K562 (cell line): Measurements from ENCODE around the gene GIT2. TPM values are rescaled to one million over a fixed set of nuclear protein-coding genes. Genes with fewer than 3 reads are reported as not detected.

Experiments used
- ATAC-seq: fragments of 200-7000 bp; cut with Tn5 transposase; 3 replicates; pipeline ENCODE4 v1.9.1; 2020; ENCODE audit warnings: moderate library complexity
- BruUV-seq: library from RNA; stranded (reverse); fragments of 400-500 nt; replicated peaks from 2 replicates; lab custom pipeline; 2021; lab: Mats Ljungman, UMichigan
- CTCF ChIA-PET: fragments of 300-600 bp; formaldehyde crosslinking; extraction: SDS; loops from one replicate; lab custom pipeline; 2021; ENCODE audit warnings: low intra/inter-chr PET ratio; lab: Yijun Ruan, JAX
- POLR2A ChIA-PET: fragments of 300-600, 350-650 bp; sonication (Branson Sonifier 250); formaldehyde crosslinking; extraction: SDS; loops from one replicate; lab custom pipeline; 2021; ENCODE audit warnings: antibody characterized with exemption, inconsistent platforms; lab: Yijun Ruan, JAX
- DNase-seq, 4 experiments: peaks; one replicate each; pipeline versions ENCODE4 v3.0.0 to v3.0.0-alpha.2; 2011 to 2018; ENCODE audit warnings: low spot score in 3 of 4, mixed read lengths in 3 of 4; ENCODE audit errors: extremely low read depth in 1 of 4
- FAIRE-seq: peaks from 2 replicates; lab custom pipeline; 2011; peaks lifted over from hg19 to GRCh38; lab: Jason Lieb, UNC
- H2AFZ ChIP-seq: 2 replicates; pipeline ENCODE4 v1.6.0; 2011; ENCODE audit warnings: low read depth, low read length, control low read depth, inconsistent platforms
- H3K27ac ChIP-seq: fragments of 200-600 bp; 3 replicates; pipeline ENCODE4 v1.8.0; 2011; ENCODE audit warnings: low read depth, mild to moderate bottlenecking, control low read depth, inconsistent platforms, low read length, moderate library complexity, mixed read lengths; ENCODE audit errors: extremely low read depth
- H3K27me3 ChIP-seq, 2 experiments: fragments of 300-600 bp in 1 of 2; 2 replicates in 1 of 2; 3 replicates in 1 of 2; pipeline versions ENCODE4 v1.6.0 to v1.8.0; 2011; ENCODE audit warnings: inconsistent platforms in 2 of 2, low read length in 2 of 2, mild to moderate bottlenecking in 1 of 2, mixed read lengths in 1 of 2, moderate library complexity in 1 of 2; ENCODE audit not compliant: control insufficient read depth in 2 of 2, insufficient read depth in 2 of 2
- H3K36me3 ChIP-seq: fragments of 300-600 bp; 3 replicates; pipeline ENCODE4 v1.8.0; 2011; ENCODE audit warnings: mild to moderate bottlenecking, low read length, inconsistent platforms; ENCODE audit not compliant: control insufficient read depth, insufficient read depth
- H3K4me1 ChIP-seq, 2 experiments: fragments of 200-600 bp in 1 of 2; replicated peaks in 1 of 2; 2 replicates in 1 of 2; 3 replicates in 1 of 2; pipeline versions ENCODE4 v1.5.1 to v1.8.0; 2011; ENCODE audit warnings: inconsistent platforms in 2 of 2, low read length in 2 of 2, mild to moderate bottlenecking in 1 of 2, mixed read lengths in 1 of 2, moderate library complexity in 1 of 2; ENCODE audit not compliant: control insufficient read depth in 2 of 2, insufficient read depth in 2 of 2
- H3K4me2 ChIP-seq: 2 replicates; pipeline ENCODE4 v1.6.1; 2011; ENCODE audit warnings: low read length, control low read depth, inconsistent platforms, mixed read lengths; ENCODE audit not compliant: insufficient read depth
- H3K4me3 ChIP-seq: fragments of 200-600 bp; sonication (generic), shearing (Covaris generic); 2 replicates; pipeline ENCODE4 v1.5.1; 2016; ENCODE audit warnings: control low read depth, inconsistent platforms
- H3K79me2 ChIP-seq: fragments of 200-600 bp; 3 replicates; pipeline ENCODE4 v1.8.0; 2011; ENCODE audit warnings: low read length, inconsistent platforms; ENCODE audit not compliant: control insufficient read depth, insufficient read depth
- H3K9ac ChIP-seq, 2 experiments: 2 replicates each; pipeline versions ENCODE4 v1.6.0 to v1.6.1; 2011; ENCODE audit warnings: low read depth in 2 of 2, low read length in 2 of 2, control low read depth in 1 of 2, inconsistent platforms in 1 of 2, mild to moderate bottlenecking in 1 of 2, mixed read lengths in 1 of 2; ENCODE audit not compliant: insufficient read depth in 1 of 2
- H3K9me1 ChIP-seq: one replicate; pipeline ENCODE4 v1.6.0; 2011; ENCODE audit warnings: inconsistent platforms, mild to moderate bottlenecking, low read length, moderate library complexity; ENCODE audit not compliant: control insufficient read depth, insufficient read depth
- H3K9me3 ChIP-seq: replicated peaks from 2 replicates; pipeline ENCODE4 v1.5.1; 2011; ENCODE audit warnings: low read depth, low read length, inconsistent platforms; ENCODE audit not compliant: control insufficient read depth, insufficient read depth
- H4K20me1 ChIP-seq: replicated peaks from 2 replicates; pipeline ENCODE4 v1.6.1; 2011; ENCODE audit warnings: low read length, inconsistent platforms, mixed read lengths; ENCODE audit not compliant: control insufficient read depth, insufficient read depth
- BRD4 ChIP-seq: fragments of 200-600 bp; sonication (generic); IDR thresholded peaks from 2 replicates; pipeline ENCODE4 v1.6.1; 2017; ENCODE audit warnings: inconsistent platforms
- ETV1 ChIP-seq: fragments of 450-650 bp; conservative IDR thresholded peaks from 2 replicates; pipeline ENCODE4 v1.6.1; 2016; ENCODE audit warnings: missing genetic modification characterization, control low read depth, low read depth, missing compliant biosample characterization
- MEF2D ChIP-seq: conservative IDR thresholded peaks from 2 replicates; pipeline ENCODE4 v1.6.1; 2016; ENCODE audit warnings: low read depth, missing genetic modification characterization, missing compliant biosample characterization
- NFE2 ChIP-seq: IDR thresholded peaks from 2 replicates; pipeline ENCODE4 v1.6.1; 2014; ENCODE audit warnings: antibody characterized with exemption, low read depth
- NFIX ChIP-seq: fragments of 250-450 bp; sonication (Bioruptor Pico); IDR thresholded peaks from 2 replicates; pipeline ENCODE4 v1.4.0; 2020; ENCODE audit warnings: low read depth, mild to moderate bottlenecking, moderate library complexity
- RBM34 ChIP-seq: fragments of 200-400 bp; formaldehyde crosslinking; IDR thresholded peaks from 2 replicates; pipeline ENCODE4 v1.6.1; 2018; ENCODE audit warnings: low read length, borderline replicate concordance; ENCODE audit not compliant: insufficient read depth
- SMAD4 ChIP-seq: fragments of 250-450 bp; sonication (Bioruptor Pico); conservative IDR thresholded peaks from 2 replicates; pipeline ENCODE4 v1.8.0; 2021; ENCODE audit warnings: inconsistent platforms, mild to moderate bottlenecking, moderate library complexity
- SNAPC5 ChIP-seq: fragments of 250-450 bp; sonication (Bioruptor Pico); IDR thresholded peaks from 2 replicates; pipeline ENCODE4 v1.8.0; 2021; ENCODE audit warnings: moderate library complexity, mild to moderate bottlenecking, inconsistent platforms
- ZNF24 ChIP-seq: fragments of 450-650 bp; IDR thresholded peaks from 2 replicates; pipeline ENCODE4 v1.6.1; 2016
- ZNF668 ChIP-seq: fragments of 250-450 bp; sonication (Bioruptor Pico); IDR thresholded peaks from 2 replicates; pipeline ENCODE4 v1.8.0; 2022; ENCODE audit warnings: mild to moderate bottlenecking, inconsistent platforms
- ZSCAN29 ChIP-seq: fragments of 450-650 bp; IDR thresholded peaks from 2 replicates; pipeline ENCODE4 v1.6.1; 2017
- WGBS: fragments of 100-300 bp; shearing (Covaris generic); methylation state at CpG from one replicate; pipeline ENCODE4 v1.1.6; 2016; ENCODE audit warnings: low coverage, mixed read lengths; ENCODE audit not compliant: insufficient coverage; ENCODE audit errors: missing lambda C conversion rate; 5-methylcytosine and 5-hydroxymethylcytosine counted together
- in situ Hi-C: fragments of 300-500 bp; cut with MboI; formaldehyde crosslinking; loops from 4 replicates; pipeline ENCODE4 v1.15.0; 2018; ENCODE audit warnings: inconsistent platforms, mixed read lengths
- intact Hi-C: fragments of 100-400 bp; cut with micrococcal nuclease; formaldehyde crosslinking; loops from 2 replicates; pipeline ENCODE4 v1.14.2; 2022
- polyA plus RNA-seq, 8 experiments: library from polyadenylated mRNA; depleted of rRNA in 4 of 8; stranded (reverse) in 5 of 8; unstranded in 3 of 8; fragments of >200 nt; fragmentation: Nextera tagmentation in 2 of 8; fragmentation: Illumina TruSeq in 1 of 8; extraction: Ambion mirVana in 2 of 8; extraction: Trizol in 1 of 8; gene quantifications; 2 replicates each; pipeline versions ENCODE4 v1.2.1 to v1.2.3, GENCODE V29; 2011 to 2014; ENCODE audit warnings: inconsistent platforms in 1 of 8, missing spikeins in 1 of 8
- total RNA-seq, 7 experiments: library from RNA; depleted of rRNA in 6 of 7; stranded (reverse); fragments of >200 nt in 6 of 7; fragmentation: Illumina TruSeq in 2 of 7; extraction: Trizol in 2 of 7; gene quantifications; 2 replicates each; pipeline versions ENCODE4 v1.2.1 to v1.2.3, GENCODE V29; 2011 to 2021; ENCODE audit warnings: low replicate concordance in 1 of 7
- TF ChIP-seq, protein P1 (sequence below): fragments of 250-450 bp; sonication (Bioruptor Pico); IDR thresholded peaks from 2 replicates; pipeline ENCODE4 v1.9.0; 2021; ENCODE audit warnings: mild to moderate bottlenecking, inconsistent platforms
- TF ChIP-seq, protein P2 (sequence below): fragments of 450-650 bp; formaldehyde crosslinking; IDR thresholded peaks from 2 replicates; pipeline ENCODE4 v1.4.0; 2020; ENCODE audit warnings: mild to moderate bottlenecking, moderate library complexity
- TF ChIP-seq, protein P3 (sequence below): sonication (generic); formaldehyde crosslinking; IDR thresholded peaks from 2 replicates; pipeline ENCODE4 v1.8.0; 2022; ENCODE audit warnings: mild to moderate bottlenecking, missing genetic modification reagents
- TF ChIP-seq, protein P4 (sequence below): fragments of 450-650 bp; IDR thresholded peaks from 2 replicates; pipeline ENCODE4 v1.7.1; 2018; ENCODE audit warnings: mild to moderate bottlenecking, low read depth; ENCODE audit not compliant: partially characterized antibody

The GIT2 gene
- total and polyA plus RNA-seq, 9 of the 15 experiments (the other 6 are each of a cell fraction or from before 2014, with no cell fraction given) = 4.0 to 30.4 (median 23.5) TPM

DNA sequence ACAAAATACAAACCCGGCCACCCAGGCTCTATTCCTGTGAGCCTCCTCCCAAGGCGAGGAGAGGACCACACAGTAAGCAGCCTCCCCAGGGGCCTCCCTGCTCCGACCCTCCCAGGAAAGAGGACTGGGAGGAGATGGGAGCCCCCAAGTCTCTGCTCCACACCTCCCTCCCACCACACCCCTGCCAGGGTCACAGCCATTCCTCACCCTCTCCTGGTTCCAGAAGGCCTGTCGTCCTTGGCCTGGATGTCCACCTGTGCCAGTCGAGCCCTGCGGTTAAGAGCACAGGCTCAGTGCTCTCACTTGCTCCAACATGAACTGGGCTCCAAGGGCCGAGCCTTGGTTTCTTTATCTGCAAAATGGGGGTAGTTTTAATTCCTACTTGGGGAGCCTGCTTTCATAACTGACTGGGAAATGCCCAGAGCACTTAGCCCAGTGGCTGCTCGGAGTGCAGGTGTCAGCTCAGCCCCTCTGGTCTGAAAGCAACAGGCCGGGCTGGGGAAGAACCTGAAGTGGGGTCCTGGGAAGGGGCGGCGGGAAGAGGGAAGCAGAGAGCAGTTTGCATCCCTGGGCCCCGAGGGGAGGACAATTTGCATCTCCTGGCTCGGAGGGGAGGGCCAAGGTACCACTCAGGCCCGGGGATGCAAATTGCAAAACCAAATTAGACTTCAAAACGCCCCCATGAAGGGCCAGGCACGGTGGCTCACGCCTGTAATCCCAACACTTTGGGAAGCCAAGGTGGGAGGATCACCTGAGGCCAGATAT, 72.5 kb downstream of the GIT2 start:
- POLR2A ChIA-PET = interaction anchor here (0.7 kb wide), 1 partner anchor 58 kb away, joined by 3 read pairs; no protein-coding TSS in a partner anchor
- FAIRE-seq = no peak
- ATAC-seq = no peak
- Histone ChIP-seq H3K9me3 (no peaks in the 10 kb centered on the region), H3K4me3 (no peak overlapping the region), H3K4me1 (peaks cover 0 to 18% of the 10 kb centered on the region in 2 experiments; a peak in 3 of 5 replicates), H3K79me2 (no peaks in the 10 kb centered on the region), H3K4me2 (no peak overlapping the region), H3K9me1 (no peaks in the 10 kb centered on the region), H4K20me1 (no peaks in the 10 kb centered on the region), H2AFZ (no peak overlapping the region), H3K27ac (no peak overlapping the region), H3K36me3 (peaks cover 12% of the 10 kb centered on the region; the same call in 2 of the 3 replicates), H3K9ac (peak overlapping the region in 1 of 2 experiments; percentile 78; a peak in 2 of 4 replicates), H3K27me3 (no peaks in the 10 kb centered on the region)
- DNase-seq = no peak
- in situ Hi-C loops (no loop called here), intact Hi-C loops (no loop called here)
- BruUV-seq = no TSS peak
- WGBS = 38% methylated on average over 15 of the region's 17 CpGs
- CTCF ChIA-PET = no interaction called here
- TF ChIP-seq, protein P1, sequence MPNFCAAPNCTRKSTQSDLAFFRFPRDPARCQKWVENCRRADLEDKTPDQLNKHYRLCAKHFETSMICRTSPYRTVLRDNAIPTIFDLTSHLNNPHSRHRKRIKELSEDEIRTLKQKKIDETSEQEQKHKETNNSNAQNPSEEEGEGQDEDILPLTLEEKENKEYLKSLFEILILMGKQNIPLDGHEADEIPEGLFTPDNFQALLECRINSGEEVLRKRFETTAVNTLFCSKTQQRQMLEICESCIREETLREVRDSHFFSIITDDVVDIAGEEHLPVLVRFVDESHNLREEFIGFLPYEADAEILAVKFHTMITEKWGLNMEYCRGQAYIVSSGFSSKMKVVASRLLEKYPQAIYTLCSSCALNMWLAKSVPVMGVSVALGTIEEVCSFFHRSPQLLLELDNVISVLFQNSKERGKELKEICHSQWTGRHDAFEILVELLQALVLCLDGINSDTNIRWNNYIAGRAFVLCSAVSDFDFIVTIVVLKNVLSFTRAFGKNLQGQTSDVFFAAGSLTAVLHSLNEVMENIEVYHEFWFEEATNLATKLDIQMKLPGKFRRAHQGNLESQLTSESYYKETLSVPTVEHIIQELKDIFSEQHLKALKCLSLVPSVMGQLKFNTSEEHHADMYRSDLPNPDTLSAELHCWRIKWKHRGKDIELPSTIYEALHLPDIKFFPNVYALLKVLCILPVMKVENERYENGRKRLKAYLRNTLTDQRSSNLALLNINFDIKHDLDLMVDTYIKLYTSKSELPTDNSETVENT (CRISPR knock-in tag) = no peak
- no peak for TF ChIP-seq ZNF24
- TF ChIP-seq SMAD4 (CRISPR knock-in tag) = no peak
- TF ChIP-seq, protein P2, sequence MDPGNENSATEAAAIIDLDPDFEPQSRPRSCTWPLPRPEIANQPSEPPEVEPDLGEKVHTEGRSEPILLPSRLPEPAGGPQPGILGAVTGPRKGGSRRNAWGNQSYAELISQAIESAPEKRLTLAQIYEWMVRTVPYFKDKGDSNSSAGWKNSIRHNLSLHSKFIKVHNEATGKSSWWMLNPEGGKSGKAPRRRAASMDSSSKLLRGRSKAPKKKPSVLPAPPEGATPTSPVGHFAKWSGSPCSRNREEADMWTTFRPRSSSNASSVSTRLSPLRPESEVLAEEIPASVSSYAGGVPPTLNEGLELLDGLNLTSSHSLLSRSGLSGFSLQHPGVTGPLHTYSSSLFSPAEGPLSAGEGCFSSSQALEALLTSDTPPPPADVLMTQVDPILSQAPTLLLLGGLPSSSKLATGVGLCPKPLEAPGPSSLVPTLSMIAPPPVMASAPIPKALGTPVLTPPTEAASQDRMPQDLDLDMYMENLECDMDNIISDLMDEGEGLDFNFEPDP (CRISPR knock-in tag) = no peak
- TF ChIP-seq, protein P3, sequence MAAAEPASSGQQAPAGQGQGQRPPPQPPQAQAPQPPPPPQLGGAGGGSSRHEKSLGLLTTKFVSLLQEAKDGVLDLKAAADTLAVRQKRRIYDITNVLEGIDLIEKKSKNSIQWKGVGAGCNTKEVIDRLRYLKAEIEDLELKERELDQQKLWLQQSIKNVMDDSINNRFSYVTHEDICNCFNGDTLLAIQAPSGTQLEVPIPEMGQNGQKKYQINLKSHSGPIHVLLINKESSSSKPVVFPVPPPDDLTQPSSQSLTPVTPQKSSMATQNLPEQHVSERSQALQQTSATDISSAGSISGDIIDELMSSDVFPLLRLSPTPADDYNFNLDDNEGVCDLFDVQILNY (CRISPR knock-in tag) = no peak
- no peak for TF ChIP-seq ZSCAN29
- no peak for TF ChIP-seq NFIX (CRISPR knock-in tag)
- no peak for TF ChIP-seq NFE2
- TF ChIP-seq ETV1 = no peak
- no peak for TF ChIP-seq BRD4
- TF ChIP-seq, protein P4, sequence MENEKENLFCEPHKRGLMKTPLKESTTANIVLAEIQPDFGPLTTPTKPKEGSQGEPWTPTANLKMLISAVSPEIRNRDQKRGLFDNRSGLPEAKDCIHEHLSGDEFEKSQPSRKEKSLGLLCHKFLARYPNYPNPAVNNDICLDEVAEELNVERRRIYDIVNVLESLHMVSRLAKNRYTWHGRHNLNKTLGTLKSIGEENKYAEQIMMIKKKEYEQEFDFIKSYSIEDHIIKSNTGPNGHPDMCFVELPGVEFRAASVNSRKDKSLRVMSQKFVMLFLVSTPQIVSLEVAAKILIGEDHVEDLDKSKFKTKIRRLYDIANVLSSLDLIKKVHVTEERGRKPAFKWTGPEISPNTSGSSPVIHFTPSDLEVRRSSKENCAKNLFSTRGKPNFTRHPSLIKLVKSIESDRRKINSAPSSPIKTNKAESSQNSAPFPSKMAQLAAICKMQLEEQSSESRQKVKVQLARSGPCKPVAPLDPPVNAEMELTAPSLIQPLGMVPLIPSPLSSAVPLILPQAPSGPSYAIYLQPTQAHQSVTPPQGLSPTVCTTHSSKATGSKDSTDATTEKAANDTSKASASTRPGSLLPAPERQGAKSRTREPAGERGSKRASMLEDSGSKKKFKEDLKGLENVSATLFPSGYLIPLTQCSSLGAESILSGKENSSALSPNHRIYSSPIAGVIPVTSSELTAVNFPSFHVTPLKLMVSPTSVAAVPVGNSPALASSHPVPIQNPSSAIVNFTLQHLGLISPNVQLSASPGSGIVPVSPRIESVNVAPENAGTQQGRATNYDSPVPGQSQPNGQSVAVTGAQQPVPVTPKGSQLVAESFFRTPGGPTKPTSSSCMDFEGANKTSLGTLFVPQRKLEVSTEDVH = no peak
- no peak for TF ChIP-seq ZNF668 (CRISPR knock-in tag)
- TF ChIP-seq RBM34 = no peak
- no peak for TF ChIP-seq MEF2D (tag)
- no peak for TF ChIP-seq SNAPC5
